Kasumi-1 (cell line): ENCODE measurements around the gene NCCRP1.
"Not testable (repeated sequence)": the region's sequence is repeated elsewhere in the genome, so short reads cannot be mapped to it uniquely, and the experiment has no call there.

ENCODE experiments used
- DNase-seq, 2 experiments: peaks; one replicate each; lab custom pipeline; 2025; lab: John Stamatoyannopoulos, UW

Gene NCCRP1

DNA sequence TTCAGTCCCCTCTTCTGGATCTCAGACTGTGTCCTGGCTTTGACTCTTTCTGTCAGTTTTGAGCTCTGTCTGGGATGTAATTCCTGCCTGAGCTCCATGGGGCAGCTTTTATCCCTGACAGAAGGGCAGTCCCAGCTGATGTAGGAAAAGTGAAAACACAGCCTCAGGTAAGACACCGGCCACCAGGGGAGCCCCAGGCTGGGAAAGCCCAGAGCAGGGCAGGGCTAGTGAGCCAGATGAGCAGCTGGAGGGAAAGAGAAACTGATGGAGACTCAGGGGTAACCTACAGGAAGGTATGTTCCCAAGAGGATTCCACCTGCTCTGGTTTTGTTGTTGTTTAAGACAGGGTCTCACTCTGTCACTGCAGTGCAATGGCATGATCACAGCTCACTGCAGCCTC is 48.4 kb downstream of the NCCRP1 start:
- DNase-seq: not testable (repeated sequence)

DNA sequence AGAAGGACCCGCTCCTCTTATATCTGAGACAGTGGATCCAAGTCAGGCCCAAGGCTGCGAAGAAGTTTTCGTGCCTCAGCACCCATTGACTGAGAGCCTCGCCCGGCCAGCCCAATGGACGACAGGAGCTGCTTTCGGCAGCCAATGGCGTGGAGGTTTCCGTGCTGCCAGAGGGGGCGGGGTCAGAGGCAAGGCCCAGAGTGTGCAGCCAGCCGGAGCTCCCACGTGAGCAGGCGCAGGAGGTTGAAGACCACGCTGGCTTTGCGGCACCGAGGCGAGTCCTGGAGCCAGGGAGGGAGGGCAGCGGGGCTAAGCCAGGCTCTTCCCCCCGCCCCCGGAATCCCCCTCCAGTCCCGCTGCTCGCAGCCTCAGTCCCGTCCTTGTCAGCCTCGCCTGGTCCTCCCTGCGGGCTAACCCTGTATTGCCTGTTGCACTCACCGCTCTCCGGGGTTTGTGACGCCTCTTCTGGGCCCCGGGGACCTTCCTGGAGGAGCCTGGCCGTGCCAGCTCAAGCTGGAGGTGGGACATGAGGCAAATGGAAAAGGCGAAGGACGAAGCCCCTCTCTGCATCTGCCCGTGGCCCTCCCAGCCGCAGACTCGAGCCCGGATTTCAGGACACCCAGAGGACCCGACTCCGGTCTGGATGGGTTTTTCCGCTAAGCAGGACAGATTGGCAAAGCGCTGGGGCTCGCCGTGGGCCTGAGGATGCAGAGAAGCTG is 50.3 kb downstream of the NCCRP1 start:
- no peak for DNase-seq

DNA sequence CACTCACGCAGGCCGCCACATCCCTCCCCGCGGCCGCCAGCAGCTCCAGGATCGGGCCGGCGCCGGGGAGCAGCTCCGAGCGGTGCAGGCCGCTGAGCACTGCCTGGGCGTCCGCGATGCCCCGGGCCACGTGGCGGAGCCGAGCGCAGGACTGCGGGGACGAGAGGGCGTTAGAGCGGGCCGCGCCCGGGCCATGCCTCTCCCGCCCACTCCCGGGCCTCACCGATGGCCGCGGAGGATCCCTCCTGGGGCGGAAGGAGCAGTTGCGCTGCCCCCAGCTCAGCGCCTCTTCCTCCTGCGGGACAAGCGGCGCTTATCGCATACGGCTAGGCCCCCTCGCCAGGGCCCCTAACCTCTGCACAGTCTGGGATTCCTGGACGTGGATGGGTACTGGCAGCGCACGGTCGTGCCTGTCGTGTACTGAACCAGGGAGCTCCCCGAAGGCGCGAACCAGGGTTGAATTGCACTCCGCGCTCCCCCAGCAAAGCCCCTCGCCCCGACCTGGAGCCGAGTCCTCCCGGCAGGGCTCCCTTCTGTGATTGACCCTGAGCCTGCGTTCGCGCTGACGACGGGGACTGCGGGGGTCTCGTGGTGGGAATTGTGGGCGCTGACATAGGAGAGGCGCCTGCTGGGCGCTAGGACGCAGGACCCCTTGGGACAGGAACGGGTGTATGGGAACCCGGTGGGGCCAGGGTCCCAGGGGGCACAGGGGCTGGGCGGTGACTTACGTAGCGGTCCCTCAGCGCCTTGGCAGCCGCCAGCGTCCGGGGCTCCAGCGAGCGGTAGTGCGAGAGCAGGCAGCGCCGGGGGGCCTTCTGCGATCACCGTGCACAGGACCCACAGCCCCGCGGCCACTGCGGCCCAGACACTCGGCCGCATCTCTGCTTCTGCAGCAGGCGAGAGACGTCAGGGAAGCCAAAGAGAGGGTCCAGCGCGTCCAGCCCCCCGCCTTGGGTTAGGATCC is 51.2 kb downstream of the NCCRP1 start:
- DNase-seq: no peak

DNA sequence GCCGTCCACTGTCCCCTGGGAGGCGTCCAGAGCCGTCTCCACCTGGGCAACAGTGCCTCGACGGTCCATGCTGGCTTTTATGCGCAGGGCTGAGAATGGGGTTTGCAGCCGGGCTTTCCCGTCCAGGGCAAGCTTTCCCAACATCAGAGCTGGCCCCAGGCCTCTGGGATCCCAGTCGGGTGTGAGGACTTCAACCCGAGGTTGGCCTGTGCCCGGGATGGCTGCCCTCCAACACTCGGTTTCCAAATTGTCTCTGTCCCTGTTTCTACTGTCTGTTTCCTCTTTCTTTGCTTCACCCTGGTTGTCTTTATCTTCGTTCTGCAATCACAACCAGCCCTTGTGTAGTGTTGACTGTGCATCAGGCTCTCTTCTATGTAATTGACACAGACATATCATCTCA is 52.0 kb downstream of the NCCRP1 start, which contains the start of gene IFNL4:
Gene IFNL4, minus strand, starts transcription at position 51 of the 400 bp plus-strand sequence.
- DNase-seq: no peak

DNA sequence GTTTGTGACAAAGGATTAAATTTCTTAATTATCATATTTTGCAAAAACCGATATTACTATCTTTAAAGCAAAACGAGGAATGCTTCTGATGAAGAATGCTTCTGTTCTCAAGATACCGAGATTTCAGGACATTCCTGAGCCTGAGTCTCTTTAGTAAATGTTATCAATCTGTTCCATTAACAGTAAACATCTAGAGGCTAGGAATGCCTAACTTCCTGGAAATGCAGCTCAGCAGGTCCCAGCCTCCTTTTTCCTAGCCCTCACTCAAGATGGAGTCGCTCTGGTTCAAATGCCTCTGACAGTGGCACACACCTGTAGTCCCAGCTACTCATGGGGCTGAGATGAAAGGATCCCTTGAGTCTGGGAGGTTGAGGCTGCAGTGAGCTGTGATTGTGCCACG is 54.3 kb downstream of the NCCRP1 start:
- DNase-seq: no peak
